ENCODE measurements around the gene MFSD2A. TPM values are rescaled to one million over a fixed set of nuclear protein-coding genes. Genes with fewer than 3 reads are reported as not detected.

The MFSD2A gene
- total RNA-seq, 1 donor from 2014 or later = 3.3 TPM

- H3K79me2 ChIP-seq (ENCODE audit: insufficient read depth, low read length) = no peaks in the 10 kb centered on the region
- no peak overlapping the region for H3K27ac Mint-ChIP-seq (ENCODE audit: unreplicated experiment)
- H3K4me3 Mint-ChIP-seq (ENCODE audit: unreplicated experiment) = no peak overlapping the region
- no peaks in the 10 kb centered on the region for H3K9me3 ChIP-seq (ENCODE audit: insufficient read depth, low read depth, low read length)
- H3K4me2 ChIP-seq (ENCODE audit: low read length) = no peak overlapping the region
- DNase-seq (ENCODE audit: low read depth) = no peak
- H3K27me3 ChIP-seq (ENCODE audit: insufficient read depth, low read length) = no peaks in the 10 kb centered on the region
- H4K20me1 ChIP-seq (ENCODE audit: insufficient read depth, low read length) = no peaks in the 10 kb centered on the region
- H3K36me3 Mint-ChIP-seq (ENCODE audit: low read depth, unreplicated experiment) = no peaks in the 10 kb centered on the region
- peaks cover 9% of the 10 kb centered on the region for H3K4me1 Mint-ChIP-seq (ENCODE audit: low read depth, unreplicated experiment)
- TF ChIP-seq, protein P1, sequence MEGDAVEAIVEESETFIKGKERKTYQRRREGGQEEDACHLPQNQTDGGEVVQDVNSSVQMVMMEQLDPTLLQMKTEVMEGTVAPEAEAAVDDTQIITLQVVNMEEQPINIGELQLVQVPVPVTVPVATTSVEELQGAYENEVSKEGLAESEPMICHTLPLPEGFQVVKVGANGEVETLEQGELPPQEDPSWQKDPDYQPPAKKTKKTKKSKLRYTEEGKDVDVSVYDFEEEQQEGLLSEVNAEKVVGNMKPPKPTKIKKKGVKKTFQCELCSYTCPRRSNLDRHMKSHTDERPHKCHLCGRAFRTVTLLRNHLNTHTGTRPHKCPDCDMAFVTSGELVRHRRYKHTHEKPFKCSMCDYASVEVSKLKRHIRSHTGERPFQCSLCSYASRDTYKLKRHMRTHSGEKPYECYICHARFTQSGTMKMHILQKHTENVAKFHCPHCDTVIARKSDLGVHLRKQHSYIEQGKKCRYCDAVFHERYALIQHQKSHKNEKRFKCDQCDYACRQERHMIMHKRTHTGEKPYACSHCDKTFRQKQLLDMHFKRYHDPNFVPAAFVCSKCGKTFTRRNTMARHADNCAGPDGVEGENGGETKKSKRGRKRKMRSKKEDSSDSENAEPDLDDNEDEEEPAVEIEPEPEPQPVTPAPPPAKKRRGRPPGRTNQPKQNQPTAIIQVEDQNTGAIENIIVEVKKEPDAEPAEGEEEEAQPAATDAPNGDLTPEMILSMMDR (IDR thresholded peaks at IDR 0.05; ENCODE audit: insufficient read depth, low read depth, low read length) = no peak
- no peak for TF ChIP-seq EZH2 (IDR thresholded peaks at IDR 0.05; ENCODE audit: insufficient read depth, low read length)
- H3K4me1 ChIP-seq (ENCODE audit: insufficient read depth, low read length) = no peaks in the 10 kb centered on the region
- H3K9ac ChIP-seq (ENCODE audit: low read length) = no peak overlapping the region
- H2AFZ ChIP-seq (ENCODE audit: low read depth, low read length) = no peak overlapping the region
- H3K27ac ChIP-seq (ENCODE audit: low read depth, low read length) = no peak overlapping the region
- no peak overlapping the region for H3K4me3 ChIP-seq (ENCODE audit: insufficient read depth, low read depth, low read length)
- H3K36me3 ChIP-seq (ENCODE audit: insufficient read depth, low read length) = no peaks in the 10 kb centered on the region
- FAIRE-seq = no peak
- H3K27me3 Mint-ChIP-seq (ENCODE audit: low read depth, unreplicated experiment) = peaks cover 2% of the 10 kb centered on the region
- H3K9me3 Mint-ChIP-seq (ENCODE audit: unreplicated experiment) = peaks cover 3% of the 10 kb centered on the region
Observed at GRCh38 chr1:39996396-39997004, 41.6 kb downstream of the MFSD2A start.

- Mint-ChIP-seq H3K9me3 (ENCODE audit: unreplicated experiment) (peaks cover 3% of the 10 kb centered on the region), H3K4me1 (ENCODE audit: low read depth, unreplicated experiment) (peaks cover 7% of the 10 kb centered on the region), H3K36me3 (ENCODE audit: low read depth, unreplicated experiment) (no peaks in the 10 kb centered on the region), H3K4me3 (ENCODE audit: unreplicated experiment) (no peak overlapping the region), H3K27me3 (ENCODE audit: low read depth, unreplicated experiment) (no peaks in the 10 kb centered on the region), H3K27ac (ENCODE audit: unreplicated experiment) (no peak overlapping the region)
- H3K36me3 ChIP-seq (ENCODE audit: insufficient read depth, low read length) = no peaks in the 10 kb centered on the region
- no peaks in the 10 kb centered on the region for H4K20me1 ChIP-seq (ENCODE audit: insufficient read depth, low read length)
- DNase-seq (ENCODE audit: low read depth) (no peak), FAIRE-seq (no peak)
- no peak overlapping the region for H2AFZ ChIP-seq (ENCODE audit: low read depth, low read length)
- no peaks in the 10 kb centered on the region for H3K4me1 ChIP-seq (ENCODE audit: insufficient read depth, low read length)
- no peak overlapping the region for H3K4me3 ChIP-seq (ENCODE audit: insufficient read depth, low read depth, low read length)
- no peak overlapping the region for H3K4me2 ChIP-seq (ENCODE audit: low read length)
- H3K27me3 ChIP-seq (ENCODE audit: insufficient read depth, low read length) = no peaks in the 10 kb centered on the region
- TF ChIP-seq EZH2 (IDR thresholded peaks at IDR 0.05; ENCODE audit: insufficient read depth, low read length) = no peak
- TF ChIP-seq, protein P1 (IDR thresholded peaks at IDR 0.05; ENCODE audit: insufficient read depth, low read depth, low read length) = no peak
- H3K9ac ChIP-seq (ENCODE audit: low read length) = no peak overlapping the region
- no peak overlapping the region for H3K27ac ChIP-seq (ENCODE audit: low read depth, low read length)
- no peaks in the 10 kb centered on the region for H3K9me3 ChIP-seq (ENCODE audit: insufficient read depth, low read depth, low read length)
- no peaks in the 10 kb centered on the region for H3K79me2 ChIP-seq (ENCODE audit: insufficient read depth, low read length)
Observed at GRCh38 chr1:40001456-40001855, 46.5 kb downstream of the MFSD2A start.

Measured in astrocyte (in vitro differentiated cells and primary cell).